Brain microvascular endothelial cell (primary cell): ENCODE data around the gene CCDC158.

Source experiments
- DNase-seq: peaks from one replicate; pipeline ENCODE4 v3.0.0-alpha.2; 2020
- H3K27ac ChIP-seq: fragments of 250-450 bp; sonication (Bioruptor Pico); 2 replicates; pipeline ENCODE4 v1.5.1; 2020; ENCODE audit warnings: mild to moderate bottlenecking, moderate library complexity
- H3K27me3 ChIP-seq: fragments of 250-450 bp; sonication (Bioruptor Pico); replicated peaks from 2 replicates; pipeline ENCODE4 v1.5.1; 2020; ENCODE audit warnings: mild to moderate bottlenecking
- H3K36me3 ChIP-seq: fragments of 250-450 bp; sonication (Bioruptor Pico); replicated peaks from 2 replicates; pipeline ENCODE4 v1.5.1; 2020; ENCODE audit warnings: mild to moderate bottlenecking
- H3K4me3 ChIP-seq: 2 replicates; pipeline ENCODE4 v1.5.1; 2011; ENCODE audit warnings: low read depth, mild to moderate bottlenecking, control low read depth, low read length, moderate library complexity
- CTCF ChIP-seq: IDR thresholded peaks from 2 replicates; pipeline ENCODE4 v1.5.1; 2011; ENCODE audit warnings: low read depth, mild to moderate bottlenecking, moderate library complexity, low read length, control low read depth, inconsistent platforms; ENCODE audit errors: missing control alignments
- in situ Hi-C: cut with HindIII; loops from 2 replicates; pipeline ENCODE4 v1.10.0; 2017; ENCODE audit warnings: low sequenced_read_pairs, low pct_ligation_motif_present

CCDC158 gene

GRCh38 chr4:76420762-76421581 is at the start of gene CCDC158:
Gene CCDC158, minus strand, starts transcription at chr4:76421141. Its CDS starts 17,934 bp downstream, at chr4:76403207.
- Histone ChIP-seq H3K36me3 (no peaks in the 10 kb centered on the region), H3K27ac (no peak within 1 kb of the TSS), H3K27me3 (no peaks in the 10 kb centered on the region), H3K4me3 (peak within 1 kb of the TSS; percentile 50)
- in situ Hi-C loops: no loop called here
- peak; percentile 8 for TF ChIP-seq CTCF
- no peak for DNase-seq

DNA sequence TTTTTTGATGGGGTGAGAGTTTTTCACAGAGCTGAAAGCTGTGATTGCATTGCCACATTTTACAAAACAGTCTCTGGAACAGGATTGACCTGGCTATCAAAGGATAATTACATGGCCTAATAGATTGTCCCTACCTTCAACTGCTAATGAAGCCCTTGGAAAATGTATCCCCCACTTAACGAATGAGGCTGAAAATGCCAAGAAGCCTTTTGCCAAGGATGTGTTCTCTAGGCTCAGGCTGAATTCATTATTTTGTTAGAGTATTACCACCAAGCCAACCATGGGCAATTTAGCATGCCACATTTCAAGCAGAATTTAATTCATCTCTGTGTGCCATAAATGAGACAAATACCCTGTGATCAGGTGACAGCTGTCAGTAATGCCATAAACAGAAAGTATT is 49.6 kb upstream of the CCDC158 start:
- no peak for DNase-seq
- in situ Hi-C loops: no loop called here
- no peak overlapping the region for H3K4me3 ChIP-seq
- no peak overlapping the region for H3K27ac ChIP-seq
- no peak for TF ChIP-seq CTCF
- no peaks in the 10 kb centered on the region for H3K36me3 ChIP-seq
- no peaks in the 10 kb centered on the region for H3K27me3 ChIP-seq

- Histone ChIP-seq H3K36me3 (no peaks in the 10 kb centered on the region), H3K27ac (no peak overlapping the region), H3K27me3 (no peaks in the 10 kb centered on the region), H3K4me3 (no peak overlapping the region)
- no peak for DNase-seq
- TF ChIP-seq CTCF: no peak
- in situ Hi-C loops: no loop called here
Observed at GRCh38 chr4:76470064-76470463, 49.1 kb upstream of the CCDC158 start.

DNA sequence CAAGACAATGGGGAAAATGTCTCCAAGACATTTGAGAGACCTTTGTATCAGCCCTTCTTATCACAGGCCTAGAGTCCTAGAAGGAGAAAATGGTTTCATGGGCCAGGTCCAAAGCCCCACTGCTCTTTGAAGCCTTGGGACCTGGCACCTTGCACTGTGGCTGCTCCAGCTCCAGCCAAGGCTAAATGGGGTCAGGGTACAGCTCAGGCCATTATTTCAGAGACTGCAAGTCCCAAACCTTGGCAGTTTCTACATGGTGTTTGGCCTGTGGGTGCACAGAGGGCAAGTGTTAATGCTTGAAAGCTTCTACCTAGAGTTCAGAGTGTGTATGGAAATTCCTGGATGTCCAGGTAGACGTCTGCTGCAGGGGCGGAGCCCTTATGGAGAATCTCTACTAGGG is 42.6 kb upstream of the CCDC158 start:
- no peak for DNase-seq
- in situ Hi-C loops: no loop called here
- no peak for TF ChIP-seq CTCF

GRCh38 chr4:76459291-76459723 is 38.4 kb upstream of the CCDC158 start:
- DNase-seq: peak; percentile 62
- TF ChIP-seq CTCF: no peak
- peak overlapping the region; percentile 88 for H3K27ac ChIP-seq
- H3K36me3 ChIP-seq: no peaks in the 10 kb centered on the region
- no peak overlapping the region for H3K4me3 ChIP-seq
- no peaks in the 10 kb centered on the region for H3K27me3 ChIP-seq
- in situ Hi-C loops: no loop called here

More for the DNA sequence above, 42.6 kb upstream of the CCDC158 start:
- Histone ChIP-seq H3K4me3 (no peak overlapping the region), H3K27ac (no peak overlapping the region), H3K27me3 (no peaks in the 10 kb centered on the region), H3K36me3 (no peaks in the 10 kb centered on the region)
